Amygdala (tissue), 56 donors: ENCODE data around the gene TMEM44.
"Not testable (repeated sequence)": the region's sequence is repeated elsewhere in the genome, so short reads cannot be mapped to it uniquely, and the experiment has no call there.

Source experiments
- DNase-seq, 56 donors: peaks; one replicate each; lab custom pipeline; 2025; lab: John Stamatoyannopoulos, UW

The TMEM44 gene

DNA sequence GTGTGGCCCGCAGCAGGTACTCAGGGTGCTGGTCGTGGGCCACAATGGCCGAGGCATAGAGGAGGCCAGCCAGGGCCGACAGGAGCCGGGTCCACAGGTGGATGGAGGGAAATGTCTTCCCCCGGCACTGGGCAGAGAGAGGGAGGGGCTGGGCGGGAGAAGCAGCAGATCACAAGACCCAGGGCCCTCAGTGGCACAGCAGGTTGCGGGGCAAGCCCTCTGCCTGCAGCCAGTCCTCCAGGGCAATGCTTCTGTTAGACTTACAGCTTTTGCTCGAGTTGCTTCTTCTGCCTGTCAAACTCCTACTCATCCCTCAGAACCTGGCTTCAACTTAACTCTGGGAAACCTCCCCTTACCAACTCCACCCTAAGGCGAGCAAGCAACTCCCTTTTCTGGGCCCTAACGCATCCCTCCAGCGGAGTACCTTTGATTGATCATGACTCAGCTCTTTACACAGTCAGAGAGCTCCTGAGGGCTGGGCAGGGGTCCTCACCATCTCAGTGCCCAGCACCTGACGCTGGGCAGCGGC lies 16.0 kb downstream of the TMEM44 start:
- DNase-seq: no peak

GRCh38 chr3:194615226-194615625 lies 18.0 kb downstream of the TMEM44 start:
- no peak for DNase-seq

DNA sequence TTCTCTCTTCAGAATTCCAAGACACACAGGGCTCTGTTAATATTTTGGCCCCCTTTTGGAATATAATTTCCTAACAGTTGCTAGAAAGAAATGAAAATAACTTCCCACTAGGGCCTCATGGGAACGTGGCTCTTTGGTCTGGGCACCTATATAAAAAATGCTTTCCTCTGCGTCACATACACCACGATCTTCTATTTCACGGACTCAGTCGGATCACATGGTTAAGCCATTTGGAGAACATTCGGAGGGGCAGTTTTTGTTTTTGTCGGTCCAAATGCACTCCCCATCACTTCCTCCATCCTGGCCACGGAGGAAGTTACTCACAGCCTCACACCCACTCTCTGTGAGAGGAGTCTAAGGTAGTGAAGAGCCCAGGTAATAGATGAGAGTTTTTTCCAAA lies 21.0 kb downstream of the TMEM44 start:
- DNase-seq: no peak

GRCh38 chr3:194610689-194611088 lies 22.5 kb downstream of the TMEM44 start:
- no peak for DNase-seq

- peak in 2 of 56 donors; percentile 12 to 15 for DNase-seq
Observed at GRCh38 chr3:194609601-194610000, 23.6 kb downstream of the TMEM44 start.

- no peak for DNase-seq
Observed at GRCh38 chr3:194608981-194609380, 24.2 kb downstream of the TMEM44 start.

GRCh38 chr3:194607592-194608389 lies 25.4 kb downstream of the TMEM44 start:
- no peak for DNase-seq

DNA sequence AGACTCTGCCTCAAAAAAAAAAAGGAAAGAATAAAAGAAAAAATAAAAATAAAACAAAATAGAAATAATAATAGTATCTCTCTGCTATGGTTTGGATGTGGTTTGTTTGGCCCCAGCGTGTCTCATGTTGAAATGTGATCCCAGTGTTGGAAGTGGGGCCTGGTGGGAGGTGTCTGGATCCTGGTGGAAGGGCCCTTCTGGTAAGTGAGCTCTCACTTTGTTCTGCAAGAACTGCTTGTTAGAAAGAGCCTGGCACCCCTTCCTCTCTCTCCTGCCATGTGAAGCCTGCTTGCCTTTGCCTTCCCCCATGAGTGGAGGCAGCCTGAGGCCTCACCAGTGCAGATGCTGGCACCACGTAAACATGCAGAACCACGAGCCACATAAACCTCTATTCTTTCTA lies 26.3 kb downstream of the TMEM44 start:
- no peak for DNase-seq

DNA sequence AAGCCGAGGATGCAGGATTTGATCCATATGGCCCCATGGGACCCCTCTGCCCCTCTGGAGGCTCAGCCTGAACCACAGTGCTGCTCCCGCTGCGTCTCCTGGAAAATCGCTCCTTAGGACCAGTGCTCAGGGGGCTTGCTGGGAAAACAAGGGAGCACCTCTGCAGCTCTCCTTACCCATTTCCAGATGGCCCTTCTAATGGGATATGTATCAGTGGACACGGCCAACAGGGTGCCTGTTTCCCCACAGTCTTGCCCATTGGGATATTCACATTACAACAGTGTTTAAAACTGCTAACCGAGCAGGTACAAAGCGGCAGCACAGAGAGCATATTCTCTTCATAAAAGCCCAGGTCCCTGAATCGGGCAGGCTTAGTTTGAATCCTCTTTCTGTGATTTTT lies 27.1 kb downstream of the TMEM44 start:
- DNase-seq: no peak

- DNase-seq: not testable (repeated sequence)
Observed at GRCh38 chr3:194605314-194605713, 27.9 kb downstream of the TMEM44 start.

DNA sequence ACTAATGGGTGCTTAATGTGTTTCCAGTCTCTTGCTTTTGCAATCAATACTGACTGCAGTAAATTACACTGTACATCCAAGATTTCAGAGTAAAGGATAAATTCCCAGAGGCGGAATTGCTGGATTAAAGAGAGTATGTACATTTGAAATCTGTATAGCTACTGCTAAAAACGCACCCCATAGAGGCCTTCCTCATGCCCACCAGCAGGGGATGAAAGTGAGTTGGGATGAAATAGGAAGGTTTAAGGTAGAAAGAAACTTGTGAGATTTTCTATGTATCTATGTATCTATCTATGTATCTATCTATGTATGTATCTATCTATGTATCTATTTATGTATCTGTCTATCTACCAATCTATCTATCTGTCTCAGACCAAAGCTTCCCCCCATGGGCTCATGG lies 28.4 kb downstream of the TMEM44 start:
- no peak for DNase-seq

- DNase-seq: no peak
Observed at GRCh38 chr3:194604126-194604525, 29.1 kb downstream of the TMEM44 start.

- DNase-seq: no peak
Observed at GRCh38 chr3:194602669-194603171, 30.5 kb downstream of the TMEM44 start.

DNA sequence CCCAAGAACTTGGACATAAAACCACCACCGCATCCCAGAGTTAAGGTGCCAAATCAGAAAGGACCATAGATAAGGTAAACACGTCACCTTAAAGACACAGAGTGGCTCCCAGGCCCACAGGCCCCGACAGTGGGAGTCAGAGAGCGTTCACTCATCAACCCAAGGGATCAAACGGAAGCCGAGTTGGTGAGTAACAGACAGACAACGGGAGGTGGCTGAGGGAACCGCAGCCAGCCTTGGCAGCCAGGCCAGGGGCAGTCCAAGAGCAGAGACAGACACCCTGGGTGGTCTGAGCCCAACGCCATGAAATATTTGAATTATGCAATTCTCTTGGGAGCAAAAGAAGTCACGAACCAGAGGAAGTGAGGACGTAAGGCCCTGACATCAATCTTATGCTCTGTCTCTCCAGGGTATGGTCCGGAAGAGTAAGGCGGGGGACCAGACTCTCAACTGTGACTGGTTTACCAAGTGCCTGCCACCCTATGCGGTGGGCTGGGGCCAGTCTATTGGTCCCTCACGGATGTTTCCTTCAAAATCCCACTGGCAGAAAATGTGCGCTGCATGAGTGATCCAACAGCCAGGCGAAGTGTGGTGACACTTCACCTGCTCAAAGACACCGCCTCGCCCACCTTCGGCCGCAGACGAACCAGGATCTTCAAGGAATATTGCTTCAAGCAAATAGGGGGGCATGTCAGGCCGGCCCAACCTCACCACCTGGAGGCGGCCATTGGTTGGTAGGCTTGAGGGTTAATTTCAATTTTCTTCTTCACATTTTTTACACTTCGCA lies 34.3 kb downstream of the TMEM44 start:
- DNase-seq: no peak

- DNase-seq: peak in 1 of 56 donors; percentile 9
Observed at GRCh38 chr3:194596906-194597305, 36.3 kb downstream of the TMEM44 start.

- DNase-seq: no peak
Observed at GRCh38 chr3:194592798-194593752, 40.1 kb downstream of the TMEM44 start.

DNA sequence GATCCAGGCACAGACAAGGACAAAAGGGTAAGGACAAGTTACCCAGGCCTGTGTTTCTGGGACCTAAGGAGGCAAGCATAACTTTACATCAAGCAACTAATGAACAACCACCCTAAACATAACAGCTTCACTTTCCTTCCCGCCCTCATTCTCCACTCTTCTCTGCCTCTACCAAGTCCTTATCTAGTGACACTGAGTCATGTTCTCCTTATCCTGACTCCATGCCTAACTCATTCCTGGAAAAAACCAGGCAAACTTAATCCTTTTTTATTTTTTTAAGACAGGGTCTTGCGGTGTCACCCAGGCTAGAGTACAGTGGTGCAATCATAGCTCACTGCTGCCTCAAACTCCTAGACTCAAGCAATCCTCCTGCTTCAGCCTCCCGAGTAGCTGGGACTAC lies 44.5 kb downstream of the TMEM44 start:
- no peak for DNase-seq

DNA sequence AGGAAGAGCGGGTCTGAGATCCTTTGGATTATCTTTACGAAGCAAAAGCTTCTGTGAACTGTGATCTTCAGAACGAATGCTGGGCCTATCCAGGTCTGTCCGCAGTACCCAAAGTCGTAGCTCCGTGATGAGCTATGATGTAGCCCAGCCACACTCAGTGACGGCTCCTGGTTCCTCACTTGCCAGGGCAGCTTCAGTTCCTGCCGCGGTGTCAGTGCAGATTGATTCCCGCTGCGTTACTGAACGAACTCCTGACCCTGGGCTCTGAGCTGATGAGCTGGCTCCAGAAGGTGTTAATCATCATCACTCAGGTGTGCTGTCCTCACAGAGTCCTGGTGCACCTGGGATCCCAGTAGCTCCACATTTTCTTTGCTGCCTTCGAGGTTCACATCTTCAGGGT lies 45.0 kb downstream of the TMEM44 start:
- DNase-seq: no peak

DNA sequence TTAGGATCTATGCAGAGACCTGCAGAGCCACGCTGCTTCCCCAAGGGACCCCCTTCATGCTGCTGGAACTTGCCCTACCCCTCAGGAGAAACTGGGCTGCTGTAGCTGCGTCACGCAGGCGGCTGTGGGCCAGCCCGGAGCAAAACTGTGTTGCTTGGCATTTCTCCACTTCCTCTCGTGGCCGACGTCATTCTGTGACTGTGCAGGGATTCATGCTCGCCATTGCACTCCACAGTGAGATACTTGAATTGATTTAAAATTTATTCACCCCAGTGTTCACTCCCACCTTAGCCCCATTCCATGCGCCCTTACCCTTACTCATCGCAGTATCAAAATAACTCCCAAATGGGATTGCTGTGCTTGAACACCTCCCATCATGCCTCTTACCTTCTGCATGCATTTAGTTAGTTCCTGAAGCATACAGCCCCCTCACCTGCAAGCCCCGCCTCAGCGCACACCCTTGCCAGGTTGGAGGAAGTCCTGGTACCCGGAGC lies 45.7 kb downstream of the TMEM44 start:
- peak in 13 of 56 donors; percentile 3 to 45 (median 21) for DNase-seq

- no peak for DNase-seq
Observed at GRCh38 chr3:194586836-194587235, 46.4 kb downstream of the TMEM44 start.
